ENCODE results near the gene LHPP.

GRCh38 chr10:124639646-124640045, 178.0 kb downstream of the LHPP start:
- TF ChIP-seq GATA3 (IDR thresholded peaks at IDR 0.05; ENCODE audit: low read depth, low read length) (no peak), GATA2 (IDR thresholded peaks at IDR 0.05; ENCODE audit: low read depth, low read length) (no peak)

Measured in SH-SY5Y (cell line).